ENCODE data around the gene FDX1. TPM values are rescaled to one million over a fixed set of nuclear protein-coding genes. Genes with fewer than 3 reads are reported as not detected.

Gene FDX1
- total RNA-seq, 2 donors from 2014 or later = 13.0 to 15.2 TPM

DNA sequence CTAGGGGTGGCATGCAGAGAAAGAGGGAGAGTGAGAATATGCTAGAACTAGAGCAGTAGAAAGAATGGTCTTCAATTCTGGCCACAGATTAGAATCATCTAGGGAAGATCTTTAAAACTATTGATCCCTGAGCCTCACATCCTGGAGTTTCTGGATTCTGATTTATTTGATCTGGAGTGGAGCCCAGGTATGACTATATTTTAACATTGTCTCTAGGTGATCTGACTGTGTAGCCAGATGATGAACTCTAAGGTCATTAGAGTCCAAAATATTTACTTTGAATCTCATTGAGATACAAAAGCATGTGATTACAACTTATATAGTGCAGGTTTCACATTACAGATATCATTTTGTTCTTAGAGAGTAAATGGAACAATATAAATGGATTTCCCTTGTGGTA, 79.7 kb downstream of the FDX1 start:
- no peak for DNase-seq (ENCODE audit: low spot score in 2 of 2)
- H3K27ac Mint-ChIP-seq = no peak overlapping the region
- no peaks in the 10 kb centered on the region for H3K36me3 Mint-ChIP-seq
- no peaks in the 10 kb centered on the region for H3K9me3 Mint-ChIP-seq
- ATAC-seq = no peak

DNA sequence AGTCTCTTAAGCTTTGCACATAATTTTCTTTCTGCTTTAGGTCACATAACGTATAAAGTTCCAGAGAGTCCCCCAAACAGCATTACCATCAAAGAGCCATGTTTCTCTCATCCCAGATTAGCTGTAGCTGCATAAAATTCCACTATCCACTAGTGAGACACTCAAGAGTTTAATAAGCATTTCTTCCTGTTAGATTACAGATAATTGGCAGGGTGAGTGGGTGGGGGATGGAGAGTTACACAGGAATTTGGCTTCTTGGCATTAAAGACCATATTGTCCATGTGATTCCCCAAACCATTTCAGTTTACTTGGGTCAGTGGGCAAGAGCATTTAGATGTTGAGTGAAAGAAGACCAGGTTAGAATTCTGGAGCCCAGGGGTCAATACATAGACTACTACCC, 82.3 kb downstream of the FDX1 start:
- H3K27ac Mint-ChIP-seq = no peak overlapping the region
- DNase-seq (ENCODE audit: low spot score in 2 of 2) = no peak
- H3K9me3 Mint-ChIP-seq = no peaks in the 10 kb centered on the region
- no peak for ATAC-seq
- H3K36me3 Mint-ChIP-seq = no peaks in the 10 kb centered on the region

DNA sequence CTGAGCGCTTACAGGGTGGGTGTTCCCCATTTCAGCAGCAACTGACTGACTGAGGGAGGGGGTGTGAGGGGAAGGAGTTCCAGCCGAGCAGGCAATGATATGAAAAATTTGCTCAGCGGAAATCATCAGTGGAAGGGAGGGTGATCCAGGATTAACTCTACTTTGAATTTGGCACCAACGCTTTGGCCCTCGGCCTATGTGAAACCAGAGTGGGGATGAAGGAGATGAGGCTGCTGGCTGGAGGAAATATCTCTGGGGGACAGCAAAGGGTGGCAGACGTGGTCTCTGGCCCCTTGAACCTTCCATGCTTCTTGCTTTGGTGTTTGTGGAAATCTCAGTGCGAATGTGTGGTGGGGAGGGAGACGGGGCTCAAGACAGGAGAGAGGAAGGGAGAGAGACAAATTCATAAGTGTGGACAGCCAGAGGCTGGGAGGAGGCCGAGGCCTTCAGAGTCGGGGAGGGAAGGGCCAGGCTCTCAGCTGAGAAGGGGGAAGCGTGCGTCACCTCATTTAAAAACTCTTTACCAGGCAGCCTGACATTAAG, 83.6 kb downstream of the FDX1 start:
- H3K36me3 Mint-ChIP-seq = no peaks in the 10 kb centered on the region
- H3K9me3 Mint-ChIP-seq = peaks cover 0 to under 1% of the 10 kb centered on the region in 2 donors
- no peak overlapping the region for H3K27ac Mint-ChIP-seq
- ATAC-seq (no peak), DNase-seq (ENCODE audit: low spot score in 2 of 2) (no peak)

DNA sequence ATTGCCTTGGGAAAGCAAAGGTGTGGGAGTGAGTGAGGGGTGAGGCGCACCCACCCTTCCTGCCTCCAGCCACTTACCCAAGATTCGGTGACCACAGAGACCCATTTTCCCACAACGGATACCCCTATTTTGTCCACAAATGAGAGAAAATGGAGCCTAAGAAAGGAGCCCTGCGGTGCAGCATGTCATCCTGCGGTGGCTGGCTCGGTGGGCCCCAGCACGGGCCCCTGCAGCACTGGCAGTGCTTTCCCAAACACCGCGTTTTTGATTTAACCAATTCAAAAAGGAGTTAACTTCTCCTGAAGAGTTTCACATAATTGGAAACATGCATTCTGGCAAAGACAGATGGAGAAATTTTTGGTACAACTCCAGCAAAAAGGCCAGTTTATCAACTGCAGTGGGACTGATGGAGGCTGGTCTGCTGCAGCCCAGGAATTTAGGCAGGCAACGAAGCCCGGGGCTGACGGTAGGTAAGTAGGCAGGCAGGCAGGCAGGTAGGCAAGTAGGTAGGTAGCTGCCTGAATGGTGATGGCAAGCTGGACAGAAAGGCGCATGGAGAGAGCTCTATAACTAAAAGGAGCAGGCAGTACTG, 84.2 kb downstream of the FDX1 start:
- DNase-seq (ENCODE audit: low spot score in 2 of 2) (no peak), ATAC-seq (no peak)
- Mint-ChIP-seq H3K36me3 (no peaks in the 10 kb centered on the region), H3K27ac (no peak overlapping the region), H3K9me3 (peaks cover 0 to 4% of the 10 kb centered on the region in 2 donors)

Other genes with a start within 250 kb of the FDX1 start
- gene RDX, start 133.3 kb upstream of the FDX1 start, total RNA-seq = 10 to 100 TPM; 45.9 to 74.0 TPM